A549 (cell line): Measurements from ENCODE around the gene NOL7.

Experiments
- BHLHE40 ChIP-seq: IDR thresholded peaks from 2 replicates; pipeline ENCODE4 v1.6.1; 2012; ENCODE audit warnings: low read depth, low read length, inconsistent platforms
- CHD2 ChIP-seq: fragments of 150-350 bp; IDR thresholded peaks from 2 replicates; pipeline ENCODE4 v1.6.1; 2014; ENCODE audit warnings: low read length; ENCODE audit not compliant: partially characterized antibody
- CTCF ChIP-seq: fragments of >200 bp; sonication (Bioruptor Twin); formaldehyde crosslinking; IDR thresholded peaks from 3 replicates; pipeline ENCODE4 v1.5.1; 2016
- FOXS1 ChIP-seq: fragments of 250-450 bp; sonication (Bioruptor Pico); IDR thresholded peaks from 2 replicates; pipeline ENCODE4 v1.5.0; 2020; ENCODE audit warnings: mild to moderate bottlenecking, moderate library complexity
- JUN ChIP-seq, 2 experiments: fragments of >200 bp; sonication (Bioruptor Twin); formaldehyde crosslinking; IDR thresholded peaks; 2 replicates in 1 of 2; 3 replicates in 1 of 2; pipeline ENCODE4 v1.6.1; 2016 to 2017
- KDM1A ChIP-seq: fragments of 200-600 bp; sonication (generic); IDR thresholded peaks from 2 replicates; pipeline ENCODE4 v1.6.1; 2016; ENCODE audit warnings: low read depth, mild to moderate bottlenecking
- MAX ChIP-seq: IDR thresholded peaks from 2 replicates; pipeline ENCODE4 v1.6.1; 2012
- POLR2A ChIP-seq: IDR thresholded peaks from 2 replicates; pipeline ENCODE4 v1.6.1; 2012; ENCODE audit warnings: mild to moderate bottlenecking, low read length
- RAD21 ChIP-seq, 2 experiments: fragments of >200 bp in 1 of 2; sonication (Bioruptor Twin) in 1 of 2; formaldehyde crosslinking in 1 of 2; IDR thresholded peaks in 1 of 2; conservative IDR thresholded peaks in 1 of 2; 2 replicates in 1 of 2; 3 replicates in 1 of 2; pipeline ENCODE4 v1.6.1; 2012 to 2018; ENCODE audit warnings: inconsistent platforms in 1 of 2
- REST ChIP-seq: fragments of 200-600 bp; sonication (generic); IDR thresholded peaks from 2 replicates; pipeline ENCODE4 v1.6.1; 2016; ENCODE audit warnings: antibody characterized with exemption, mild to moderate bottlenecking, moderate library complexity
- RNF2 ChIP-seq: fragments of 200-600 bp; sonication (generic); IDR thresholded peaks from 2 replicates; pipeline ENCODE4 v1.6.1; 2016; ENCODE audit warnings: low read depth, mild to moderate bottlenecking, antibody characterized with exemption, moderate library complexity, borderline replicate concordance

DNA sequence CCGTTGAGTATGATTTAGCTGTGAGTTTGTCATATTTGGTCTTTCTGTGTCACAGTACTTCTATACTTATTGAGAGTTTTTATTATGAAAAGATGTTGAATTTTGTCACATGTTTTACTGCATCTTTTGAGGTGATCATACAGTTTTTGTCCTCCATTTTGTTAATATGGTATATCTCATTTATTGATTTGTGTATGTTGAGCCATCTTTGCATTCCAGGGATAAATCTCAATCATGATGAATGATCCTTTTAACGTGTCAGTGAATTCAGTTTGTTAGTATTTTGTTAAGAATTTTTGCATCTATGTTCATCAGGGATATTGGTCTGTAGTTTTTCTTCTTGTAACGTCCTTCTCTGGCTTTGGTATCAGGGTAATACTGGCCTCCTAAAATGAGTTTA lies 37.2 kb upstream of the NOL7 start:
- TF ChIP-seq CTCF, result no peak
- no peak for TF ChIP-seq REST
- TF ChIP-seq RAD21 (conservative IDR thresholded peaks at IDR 0.05 in 1 of 2, IDR thresholded peaks at IDR 0.05 in 1 of 2), result no peak
- no peak for TF ChIP-seq KDM1A
- TF ChIP-seq MAX, result no peak
- TF ChIP-seq FOXS1, result no peak
- no peak for TF ChIP-seq BHLHE40
- TF ChIP-seq CHD2, result no peak
- no peak for TF ChIP-seq POLR2A
- TF ChIP-seq RNF2, result no peak
- TF ChIP-seq JUN (IDR thresholded peaks at IDR 0.05), result no peak
